GM12878 (cell line): ENCODE data around the gene GRK2. TPM values are rescaled to one million over a fixed set of nuclear protein-coding genes. Genes with fewer than 3 reads are reported as not detected.

Experiments
- ATAC-seq: fragments of 200-7000 bp; cut with Tn5 transposase; 3 replicates; pipeline ENCODE4 v1.9.1; 2020; ENCODE audit warnings: mild to moderate bottlenecking, moderate library complexity
- BruUV-seq: library from RNA; stranded (reverse); fragments of 400-500 nt; replicated peaks from 2 replicates; lab custom pipeline; 2021; lab: Mats Ljungman, UMichigan
- CTCF ChIA-PET: fragments of 300-600 bp; sonication (Branson Sonifier 250); formaldehyde crosslinking; extraction: SDS; loops from one replicate; lab custom pipeline; 2021; ENCODE audit warnings: inconsistent platforms; lab: Yijun Ruan, JAX
- POLR2A ChIA-PET: fragments of 350-600 bp; formaldehyde crosslinking; extraction: SDS; loops from one replicate; lab custom pipeline; 2021; ENCODE audit warnings: inconsistent platforms; lab: Charles Lee
- RAD21 ChIA-PET: fragments of 300-600 bp; sonication (Branson Sonifier 250); formaldehyde crosslinking; loops from one replicate; lab custom pipeline; 2023; ENCODE audit warnings: antibody characterized with exemption; ENCODE audit not compliant: unreplicated experiment; lab: Charles Lee
- SMC1A ChIA-PET: fragments of 300-600 bp; sonication (Branson Sonifier 250); formaldehyde crosslinking; loops from one replicate; lab custom pipeline; 2023; ENCODE audit not compliant: unreplicated experiment, uncharacterized antibody; lab: Charles Lee
- DNase-seq: peaks from one replicate; pipeline ENCODE4 v3.0.0-alpha.2; 2011; ENCODE audit warnings: low read depth, low spot score
- FAIRE-seq: peaks from 3 replicates; lab custom pipeline; 2011; peaks lifted over from hg19 to GRCh38; lab: Jason Lieb, UNC
- H2AFZ ChIP-seq: 2 replicates; pipeline ENCODE4 v1.6.0; 2011; ENCODE audit warnings: low read depth, low read length, control low read depth; ENCODE audit not compliant: control insufficient read depth
- H3K27ac ChIP-seq: 2 replicates; pipeline ENCODE4 v1.5.1; 2011; ENCODE audit warnings: control low read depth; ENCODE audit not compliant: control insufficient read depth, insufficient read depth
- H3K27me3 ChIP-seq, 2 experiments: replicated peaks in 1 of 2; 2 replicates each; pipeline versions ENCODE4 v1.6.0 to v1.6.1; 2011; ENCODE audit warnings: low read length in 1 of 2; ENCODE audit not compliant: control insufficient read depth in 2 of 2, insufficient read depth in 2 of 2
- H3K36me3 ChIP-seq, 2 experiments: 2 replicates each; pipeline ENCODE4 v1.5.1; 2011; ENCODE audit warnings: low read length in 1 of 2; ENCODE audit not compliant: control insufficient read depth in 2 of 2, insufficient read depth in 2 of 2
- H3K4me1 ChIP-seq: 2 replicates; pipeline ENCODE4 v1.6.1; 2011; ENCODE audit warnings: mild to moderate bottlenecking, low read length, moderate library complexity, mixed read lengths; ENCODE audit not compliant: control insufficient read depth, insufficient read depth
- H3K4me2 ChIP-seq: 2 replicates; pipeline ENCODE4 v1.6.0; 2011; ENCODE audit warnings: control low read depth; ENCODE audit not compliant: control insufficient read depth, insufficient read depth
- H3K4me3 ChIP-seq: fragments of 200-600 bp; sonication (generic); 2 replicates; pipeline ENCODE4 v1.5.1; 2016
- H3K79me2 ChIP-seq: 2 replicates; pipeline ENCODE4 v1.6.0; 2011; ENCODE audit warnings: low read length; ENCODE audit not compliant: control insufficient read depth, insufficient read depth
- H3K9ac ChIP-seq: 2 replicates; pipeline ENCODE4 v1.8.0; 2011; ENCODE audit warnings: low read length, control low read depth, mixed read lengths; ENCODE audit not compliant: control insufficient read depth, insufficient read depth
- H3K9me3 ChIP-seq: replicated peaks from 3 replicates; pipeline ENCODE4 v1.5.1; 2011; ENCODE audit warnings: mild to moderate bottlenecking, low read length; ENCODE audit not compliant: control insufficient read depth, insufficient read depth
- H4K20me1 ChIP-seq: 2 replicates; pipeline ENCODE4 v1.6.0; 2011; ENCODE audit not compliant: control insufficient read depth, insufficient read depth
- ATF7 ChIP-seq: fragments of 450-650 bp; IDR thresholded peaks from 2 replicates; pipeline ENCODE4 v1.6.1; 2016; ENCODE audit warnings: low read depth, mild to moderate bottlenecking
- CEBPB ChIP-seq, 2 experiments: fragments of 150-350 bp in 1 of 2; IDR thresholded peaks; 2 replicates each; pipeline ENCODE4 v1.6.1; 2012 to 2014; ENCODE audit warnings: low read depth in 2 of 2, low read length in 2 of 2, borderline replicate concordance in 1 of 2, inconsistent platforms in 1 of 2
- CREB1 ChIP-seq: IDR thresholded peaks from 2 replicates; pipeline ENCODE4 v1.6.1; 2012; ENCODE audit warnings: low read depth, mild to moderate bottlenecking, inconsistent platforms
- ELK1 ChIP-seq: IDR thresholded peaks from 2 replicates; pipeline ENCODE4 v1.6.1; 2012; ENCODE audit warnings: low read depth, low read length, improper control_type of control experiment
- GATAD2B ChIP-seq: fragments of 450-650 bp; conservative IDR thresholded peaks from 2 replicates; pipeline ENCODE4 v1.6.1; 2017; ENCODE audit warnings: low read depth, mild to moderate bottlenecking, moderate library complexity
- PAX8 ChIP-seq: fragments of 450-650 bp; IDR thresholded peaks from 2 replicates; pipeline ENCODE4 v1.6.1; 2017; ENCODE audit warnings: mild to moderate bottlenecking, moderate library complexity
- SP1 ChIP-seq: IDR thresholded peaks from one replicate; pipeline ENCODE4 v1.6.1; 2011; ENCODE audit warnings: low read depth, low read length
- STAT3 ChIP-seq: IDR thresholded peaks from 2 replicates; pipeline ENCODE4 v1.6.1; 2011; ENCODE audit warnings: low read depth, low read length, improper control_type of control experiment
- TCF12 ChIP-seq: IDR thresholded peaks from 2 replicates; pipeline ENCODE4 v1.6.1; 2011; ENCODE audit warnings: low read depth, mild to moderate bottlenecking, low read length
- WGBS: methylation state at CpG from one replicate; pipeline ENCODE4 v1.1.6; 2016; ENCODE audit warnings: low lambda C conversion rate; ENCODE audit not compliant: insufficient replicate concordance, insufficient coverage; ENCODE audit errors: missing lambda C conversion rate; 5-methylcytosine and 5-hydroxymethylcytosine counted together
- in situ Hi-C: fragments of 300-500 bp; cut with MboI; formaldehyde crosslinking; loops from 9 replicates; pipeline ENCODE4 v1.14.3; 2018; ENCODE audit warnings: mixed read lengths
- intact Hi-C: fragments of 100-400 bp; cut with micrococcal nuclease; formaldehyde crosslinking; loops from one replicate; pipeline ENCODE4 v1.14.2; 2022; ENCODE audit not compliant: unreplicated experiment
- polyA plus RNA-seq, 11 experiments: library from polyadenylated mRNA; depleted of rRNA in 4 of 11; unstranded in 6 of 11; stranded (reverse) in 5 of 11; fragments of >200 nt; fragmentation: Nextera tagmentation in 4 of 11; fragmentation: Illumina TruSeq in 1 of 11; extraction: Ambion mirVana in 4 of 11; extraction: Trizol in 1 of 11; gene quantifications; 1 replicate in 1 of 11; 2 replicates in 10 of 11; pipeline versions ENCODE4 v1.2.1 to v1.2.3, GENCODE V29; 2011 to 2016; ENCODE audit warnings: inconsistent platforms in 2 of 11, missing spikeins in 2 of 11, low read depth in 1 of 11
- total RNA-seq, 4 experiments: library from RNA; depleted of rRNA in 3 of 4; stranded (reverse); fragments of >200 nt in 3 of 4; fragmentation: Illumina TruSeq in 1 of 4; extraction: Trizol in 1 of 4; gene quantifications; 2 replicates each; pipeline versions ENCODE4 v1.2.1 to v1.2.3, GENCODE V29; 2013 to 2021
- TF ChIP-seq, protein P1 (sequence below): IDR thresholded peaks from 2 replicates; pipeline ENCODE4 v1.6.1; 2011; ENCODE audit warnings: borderline replicate concordance, low read depth, mild to moderate bottlenecking, moderate library complexity, mixed read lengths, low read length; ENCODE audit not compliant: insufficient read depth; ENCODE audit errors: extremely low read length
- TF ChIP-seq, protein P2 (sequence below): fragments of 150-350 bp; IDR thresholded peaks from 2 replicates; pipeline ENCODE4 v1.6.1; 2016; ENCODE audit warnings: low read depth, low read length
- TF ChIP-seq, protein P3 (sequence below): fragments of 450-650 bp; IDR thresholded peaks from 2 replicates; pipeline ENCODE4 v1.6.1; 2018; ENCODE audit warnings: borderline replicate concordance, mild to moderate bottlenecking; ENCODE audit not compliant: partially characterized antibody

Gene GRK2
- total and polyA plus RNA-seq, 10 of the 15 experiments (the other 5 are each of a cell fraction or from before 2014, with no cell fraction given) = 1.0 to 160 (median 66.1) TPM

DNA sequence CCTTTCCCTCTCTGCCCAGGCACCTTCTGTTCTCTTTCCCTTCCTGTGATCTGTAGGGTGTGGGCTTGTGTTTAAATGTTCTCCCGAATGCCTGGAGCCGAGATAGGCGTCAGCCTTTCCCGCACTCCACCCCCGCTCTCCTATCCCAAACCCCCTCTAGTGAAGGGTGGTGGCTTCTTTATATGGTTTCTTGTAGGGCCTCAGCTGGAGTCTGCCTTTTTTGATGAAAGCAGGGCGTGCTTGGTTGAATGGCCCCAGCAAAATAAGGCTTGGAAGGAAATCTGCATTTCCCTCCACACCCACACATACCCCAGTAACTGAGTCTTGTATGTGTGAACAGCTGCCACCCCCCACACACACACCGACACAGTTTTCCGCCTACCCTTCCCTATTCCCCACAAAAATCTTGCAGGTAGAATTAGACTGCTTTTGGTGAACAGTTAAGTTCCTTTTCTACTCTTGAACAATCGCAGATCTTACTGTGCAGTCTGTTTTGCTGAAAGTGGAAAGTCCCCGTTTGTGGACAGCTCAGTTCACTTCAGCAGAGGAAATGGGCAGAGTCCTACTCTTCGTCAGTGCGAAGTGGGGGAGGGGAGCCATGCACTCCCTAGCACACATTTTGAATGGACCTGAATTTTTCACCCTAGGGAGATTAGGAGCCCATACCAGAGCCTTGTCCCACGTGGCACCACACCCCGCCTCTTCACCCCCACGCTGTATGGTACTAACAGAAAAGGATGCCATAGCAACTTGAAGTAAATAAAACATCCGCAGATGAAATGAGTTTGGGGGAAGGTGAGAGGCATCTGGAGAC lies 25.5 kb upstream of the GRK2 start:
- SMC1A ChIA-PET = interaction anchor here (0.8 to 1.7 kb wide), 8 partner anchors 22 to 197 kb away, joined by 3 to 13 read pairs (median 4); partner anchors contain the start of gene PTPRCAP
- Histone ChIP-seq H3K9me3 (no peaks in the 10 kb centered on the region), H3K27ac (peak overlapping the region; percentile 90), H3K4me3 (peak overlapping the region; percentile 89), H3K4me2 (peak overlapping the region; percentile 73), H3K27me3 (no peaks in the 10 kb centered on the region), H4K20me1 (peaks cover 4% of the 10 kb centered on the region; the same call in 1 of the 2 replicates), H2AFZ (no peak overlapping the region), H3K36me3 (peaks cover 6 to 27% of the 10 kb centered on the region in 2 experiments), H3K4me1 (peaks cover 17% of the 10 kb centered on the region), H3K79me2 (peaks cover 59% of the 10 kb centered on the region), H3K9ac (peak overlapping the region; percentile 80)
- WGBS = 0% methylated on average over 16 of the region's 16 CpGs
- intact Hi-C loops = loop anchor here (10.0 kb wide), 1 partner anchor 156 kb away; no protein-coding TSS in a partner anchor
- ATAC-seq (peak; percentile 71), DNase-seq (peak; percentile 76), FAIRE-seq (peak; percentile 90)
- POLR2A ChIA-PET = interaction anchor here (0.7 to 2.6 kb wide), 13 partner anchors 13 to 161 kb away, joined by 3 to 13 read pairs (median 4); partner anchors contain the start of genes ANKRD13D, KDM2A, POLD4 and PPP1CA
- RAD21 ChIA-PET = interaction anchor here (0.8 to 2.5 kb wide), 12 partner anchors 20 to 161 kb away, joined by 3 to 8 read pairs (median 4); partner anchors contain the start of genes POLD4 and RAD9A
- BruUV-seq = TSS peak; percentile 95
- CTCF ChIA-PET = interaction anchor here (1.3 to 3.6 kb wide), 7 partner anchors 22 to 164 kb away, joined by 3 to 30 read pairs (median 5); no protein-coding TSS in a partner anchor
- in situ Hi-C loops = no loop called here
- TF ChIP-seq, protein P1, sequence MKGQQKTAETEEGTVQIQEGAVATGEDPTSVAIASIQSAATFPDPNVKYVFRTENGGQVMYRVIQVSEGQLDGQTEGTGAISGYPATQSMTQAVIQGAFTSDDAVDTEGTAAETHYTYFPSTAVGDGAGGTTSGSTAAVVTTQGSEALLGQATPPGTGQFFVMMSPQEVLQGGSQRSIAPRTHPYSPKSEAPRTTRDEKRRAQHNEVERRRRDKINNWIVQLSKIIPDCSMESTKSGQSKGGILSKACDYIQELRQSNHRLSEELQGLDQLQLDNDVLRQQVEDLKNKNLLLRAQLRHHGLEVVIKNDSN = peak; percentile 30
- peak; percentile 61; the same call in 1 of the 2 replicates for TF ChIP-seq CREB1
- TF ChIP-seq STAT3 = no peak
- no peak for TF ChIP-seq TCF12
- TF ChIP-seq, protein P2, sequence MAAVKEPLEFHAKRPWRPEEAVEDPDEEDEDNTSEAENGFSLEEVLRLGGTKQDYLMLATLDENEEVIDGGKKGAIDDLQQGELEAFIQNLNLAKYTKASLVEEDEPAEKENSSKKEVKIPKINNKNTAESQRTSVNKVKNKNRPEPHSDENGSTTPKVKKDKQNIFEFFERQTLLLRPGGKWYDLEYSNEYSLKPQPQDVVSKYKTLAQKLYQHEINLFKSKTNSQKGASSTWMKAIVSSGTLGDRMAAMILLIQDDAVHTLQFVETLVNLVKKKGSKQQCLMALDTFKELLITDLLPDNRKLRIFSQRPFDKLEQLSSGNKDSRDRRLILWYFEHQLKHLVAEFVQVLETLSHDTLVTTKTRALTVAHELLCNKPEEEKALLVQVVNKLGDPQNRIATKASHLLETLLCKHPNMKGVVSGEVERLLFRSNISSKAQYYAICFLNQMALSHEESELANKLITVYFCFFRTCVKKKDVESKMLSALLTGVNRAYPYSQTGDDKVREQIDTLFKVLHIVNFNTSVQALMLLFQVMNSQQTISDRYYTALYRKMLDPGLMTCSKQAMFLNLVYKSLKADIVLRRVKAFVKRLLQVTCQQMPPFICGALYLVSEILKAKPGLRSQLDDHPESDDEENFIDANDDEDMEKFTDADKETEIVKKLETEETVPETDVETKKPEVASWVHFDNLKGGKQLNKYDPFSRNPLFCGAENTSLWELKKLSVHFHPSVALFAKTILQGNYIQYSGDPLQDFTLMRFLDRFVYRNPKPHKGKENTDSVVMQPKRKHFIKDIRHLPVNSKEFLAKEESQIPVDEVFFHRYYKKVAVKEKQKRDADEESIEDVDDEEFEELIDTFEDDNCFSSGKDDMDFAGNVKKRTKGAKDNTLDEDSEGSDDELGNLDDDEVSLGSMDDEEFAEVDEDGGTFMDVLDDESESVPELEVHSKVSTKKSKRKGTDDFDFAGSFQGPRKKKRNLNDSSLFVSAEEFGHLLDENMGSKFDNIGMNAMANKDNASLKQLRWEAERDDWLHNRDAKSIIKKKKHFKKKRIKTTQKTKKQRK = no peak
- TF ChIP-seq ATF7 = peak; percentile 37; the same call in 1 of the 2 replicates
- TF ChIP-seq PAX8 = no peak
- TF ChIP-seq ELK1 = 0 out of 2 replicates have a peak, but pooled peaks have one; percentile 28
- 0 out of 2 replicates have a peak, but pooled peaks have one; percentile 31 for TF ChIP-seq GATAD2B
- TF ChIP-seq CEBPB (IDR thresholded peaks at IDR 0.05; ENCODE audit: borderline replicate concordance in 1 of 2, low read depth in 2 of 2, low read length in 2 of 2) = peak in 1 of 2 experiments; percentile 68; a peak in 1 of 4 replicates
- peak; percentile 74 for TF ChIP-seq SP1
- TF ChIP-seq, protein P3, sequence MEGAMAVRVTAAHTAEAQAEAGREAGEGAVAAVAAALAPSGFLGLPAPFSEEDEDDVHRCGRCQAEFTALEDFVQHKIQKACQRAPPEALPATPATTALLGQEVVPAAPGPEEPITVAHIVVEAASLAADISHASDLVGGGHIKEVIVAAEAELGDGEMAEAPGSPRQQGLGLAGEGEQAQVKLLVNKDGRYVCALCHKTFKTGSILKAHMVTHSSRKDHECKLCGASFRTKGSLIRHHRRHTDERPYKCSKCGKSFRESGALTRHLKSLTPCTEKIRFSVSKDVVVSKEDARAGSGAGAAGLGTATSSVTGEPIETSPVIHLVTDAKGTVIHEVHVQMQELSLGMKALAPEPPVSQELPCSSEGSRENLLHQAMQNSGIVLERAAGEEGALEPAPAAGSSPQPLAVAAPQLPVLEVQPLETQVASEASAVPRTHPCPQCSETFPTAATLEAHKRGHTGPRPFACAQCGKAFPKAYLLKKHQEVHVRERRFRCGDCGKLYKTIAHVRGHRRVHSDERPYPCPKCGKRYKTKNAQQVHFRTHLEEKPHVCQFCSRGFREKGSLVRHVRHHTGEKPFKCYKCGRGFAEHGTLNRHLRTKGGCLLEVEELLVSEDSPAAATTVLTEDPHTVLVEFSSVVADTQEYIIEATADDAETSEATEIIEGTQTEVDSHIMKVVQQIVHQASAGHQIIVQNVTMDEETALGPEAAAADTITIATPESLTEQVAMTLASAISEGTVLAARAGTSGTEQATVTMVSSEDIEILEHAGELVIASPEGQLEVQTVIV = no peak
